ENCODE measurements around the gene SYNE1. TPM values are rescaled to one million over a fixed set of nuclear protein-coding genes. Genes with fewer than 3 reads are reported as not detected.

SYNE1 gene
- total RNA-seq, 1 donor from 2014 or later, result 81.3 TPM

DNA sequence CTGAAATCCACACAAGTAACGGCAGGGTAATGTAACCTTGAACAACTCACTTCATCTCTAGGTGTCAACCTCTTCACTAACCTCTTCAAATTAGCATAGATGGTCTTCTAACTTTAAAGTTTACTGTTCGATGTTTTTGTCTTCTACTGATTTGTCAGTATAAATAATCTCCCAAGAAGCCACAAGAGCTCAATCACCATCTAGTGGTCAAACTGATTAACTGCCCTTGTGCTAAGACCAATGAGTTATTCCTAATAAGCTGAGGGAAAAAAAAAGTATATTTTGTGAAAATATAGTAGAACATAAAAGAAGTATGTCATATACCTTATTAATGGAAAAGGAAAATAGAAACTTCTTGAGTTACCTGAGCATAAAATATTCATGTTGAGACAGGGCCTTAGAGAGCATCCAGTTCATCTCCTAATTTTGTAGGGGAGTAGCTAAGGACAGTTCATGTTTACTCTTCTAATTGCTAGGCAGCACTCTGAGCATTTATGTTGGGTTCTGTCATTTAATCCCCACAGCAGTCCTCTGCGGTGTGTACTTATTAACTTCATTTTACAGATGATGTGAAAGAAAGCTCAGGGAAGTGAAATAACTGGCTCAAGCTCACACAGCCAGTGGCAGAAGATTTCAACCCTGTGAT lies 512.6 kb downstream of the SYNE1 start:
- DNase-seq, result peak; percentile 85

DNA sequence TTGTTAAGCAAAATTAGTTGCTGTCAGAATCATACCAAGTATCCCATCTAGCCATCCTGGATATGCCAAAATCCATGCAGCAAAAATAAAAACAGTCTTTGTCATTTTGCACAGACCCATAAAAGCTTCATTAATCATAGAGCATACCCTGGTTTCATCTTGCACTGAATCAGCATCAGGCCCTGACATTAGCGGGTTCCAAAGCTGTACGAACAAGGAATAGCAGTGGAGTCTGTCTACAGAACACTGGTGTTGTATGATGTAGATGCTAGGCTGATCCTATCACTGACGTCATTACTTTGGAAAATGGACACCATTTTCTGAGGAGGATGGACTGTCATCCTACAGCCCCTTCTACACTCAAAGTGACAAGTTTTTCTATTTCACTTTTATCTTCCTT lies 514.1 kb downstream of the SYNE1 start:
- DNase-seq, result no peak

DNA sequence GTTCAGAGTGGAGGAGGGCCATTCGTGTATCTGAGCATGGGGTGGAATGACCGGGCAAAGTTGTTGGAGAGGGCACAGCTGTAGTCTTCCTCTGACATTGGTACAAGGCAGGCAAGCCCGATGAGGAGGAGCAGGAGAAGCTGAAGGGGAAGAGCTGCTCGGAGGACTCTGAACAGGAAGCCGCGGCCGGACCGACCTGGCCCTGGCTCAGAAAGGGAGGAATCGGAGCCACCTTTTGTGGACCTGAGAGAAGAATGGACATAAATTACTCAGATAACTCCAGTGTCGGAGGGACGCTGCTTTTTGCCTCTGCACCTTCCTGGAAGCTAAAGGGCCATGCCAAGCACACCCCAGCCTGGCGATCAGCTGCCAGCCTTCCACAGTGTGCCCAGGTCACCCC lies 514.7 kb downstream of the SYNE1 start:
- DNase-seq, result no peak

DNA sequence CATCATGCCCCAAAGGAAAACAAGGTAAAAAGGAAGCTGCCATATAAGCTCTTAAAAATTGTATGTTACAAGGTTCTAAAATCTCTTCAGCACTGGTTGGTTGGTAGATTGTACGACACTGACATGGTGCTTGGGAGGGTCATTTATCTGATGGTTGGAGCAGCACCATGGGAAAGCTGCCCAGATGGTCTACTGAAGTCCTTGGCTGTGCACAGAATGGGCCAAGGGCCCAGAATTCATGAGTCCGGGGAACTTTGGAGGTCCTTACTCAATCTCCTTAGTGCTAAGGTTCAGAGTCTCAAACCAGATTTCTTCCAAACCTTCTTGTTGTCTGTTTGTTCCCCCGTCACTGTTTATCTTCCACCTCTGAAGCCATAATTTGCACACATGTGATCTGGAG lies 515.3 kb downstream of the SYNE1 start:
- no peak for DNase-seq

DNA sequence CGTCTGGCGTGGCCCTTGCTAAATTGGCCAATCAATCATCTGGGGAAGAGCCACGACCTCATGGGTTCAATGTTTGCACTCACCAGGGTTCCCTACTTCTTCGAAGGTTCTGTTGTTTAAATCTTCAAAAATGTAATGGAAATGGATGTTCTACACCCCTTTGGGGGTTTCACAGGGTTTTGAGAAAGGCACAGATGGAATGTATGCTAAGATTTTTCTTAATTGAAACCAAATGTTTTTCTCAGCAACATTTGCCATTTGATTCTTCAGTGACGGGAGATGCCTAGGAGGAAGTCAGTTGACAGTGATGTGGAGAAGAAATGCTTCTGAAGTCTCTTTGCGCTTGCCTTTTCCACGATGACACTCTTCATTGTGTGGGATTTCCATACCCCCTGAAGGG lies 517.3 kb downstream of the SYNE1 start:
- no peak for DNase-seq

DNA sequence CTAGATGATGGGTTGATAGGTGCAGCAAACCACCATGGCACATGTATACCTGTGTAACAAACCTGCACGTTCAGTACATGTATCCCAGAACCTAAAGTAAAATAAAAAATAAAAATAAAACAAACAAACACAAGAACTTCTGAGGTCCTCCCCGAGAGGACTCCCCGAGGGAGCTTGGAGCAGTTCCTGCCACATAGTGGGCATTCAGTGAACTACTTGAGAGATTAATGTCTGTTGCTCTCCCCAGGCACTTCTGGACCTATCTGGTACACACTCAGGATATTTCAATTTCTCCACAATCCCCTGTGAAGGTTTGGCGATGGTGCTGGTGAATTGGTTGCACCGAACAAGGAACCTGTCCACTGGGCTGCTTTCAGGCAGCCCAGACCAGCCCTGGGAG lies 518.5 kb downstream of the SYNE1 start:
- DNase-seq, result no peak

DNA sequence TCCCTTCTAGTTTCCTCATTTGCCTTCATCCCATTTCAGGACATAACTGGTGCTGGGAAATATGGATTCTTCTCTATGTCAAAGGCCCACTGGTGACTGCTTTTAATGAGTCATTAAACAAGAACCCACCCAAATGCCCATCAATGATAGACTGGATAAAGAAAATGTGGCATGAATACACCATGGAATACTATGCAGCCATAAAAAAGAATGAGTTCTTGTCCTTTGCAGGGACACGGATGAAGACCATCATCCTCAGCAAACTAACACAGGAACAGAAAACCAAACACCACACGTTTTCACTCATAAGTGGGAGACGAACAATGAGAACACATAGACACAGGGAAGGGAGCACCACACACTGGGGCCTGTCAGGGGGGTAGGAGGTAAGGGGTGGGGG lies 518.9 kb downstream of the SYNE1 start:
- no peak for DNase-seq

DNA sequence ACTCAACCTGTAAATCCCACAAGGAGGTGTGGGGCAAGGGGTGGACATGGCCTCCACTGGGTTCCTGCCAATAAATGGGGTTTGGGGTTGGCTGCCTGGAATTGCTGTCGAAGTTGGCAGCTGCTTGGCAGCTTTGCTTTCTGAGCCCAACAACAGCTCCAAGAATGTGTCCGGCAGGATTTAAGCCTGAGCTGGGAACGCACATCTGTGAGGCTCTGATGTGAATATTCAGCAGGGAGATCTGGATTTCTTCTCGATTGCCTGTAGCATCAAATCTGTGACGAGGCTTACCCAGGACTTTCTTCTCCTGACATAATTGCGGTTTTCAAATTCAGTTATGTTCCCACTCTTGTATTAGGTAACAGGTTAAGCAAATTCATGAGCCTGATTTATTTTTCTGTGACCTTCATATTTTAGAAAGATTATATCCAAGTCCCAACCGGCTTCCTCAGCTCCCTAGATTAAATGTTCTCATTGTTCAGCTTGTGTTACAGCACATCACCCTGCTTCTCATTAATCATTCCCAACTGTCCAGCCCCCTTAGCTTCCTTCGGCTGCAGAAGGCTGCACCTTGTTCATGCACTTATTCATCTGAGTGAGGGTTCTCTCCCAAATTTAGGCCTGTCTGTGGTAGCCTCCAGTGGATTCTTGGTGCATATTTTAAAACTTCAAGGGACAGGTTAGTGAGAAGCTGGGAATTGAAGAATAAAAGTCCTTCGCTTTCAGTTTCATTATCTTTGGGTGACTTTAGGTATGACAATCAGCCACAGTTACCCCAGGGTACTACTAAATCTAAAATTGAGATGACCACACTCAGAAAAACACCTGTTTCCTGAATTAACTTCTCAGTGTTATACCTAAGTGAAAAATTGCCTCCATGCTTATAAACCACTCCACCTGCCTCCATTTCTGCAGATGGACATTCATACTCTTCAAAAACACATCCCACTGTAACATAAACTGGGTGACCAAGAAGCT lies 519.7 kb downstream of the SYNE1 start:
- DNase-seq, result no peak

DNA sequence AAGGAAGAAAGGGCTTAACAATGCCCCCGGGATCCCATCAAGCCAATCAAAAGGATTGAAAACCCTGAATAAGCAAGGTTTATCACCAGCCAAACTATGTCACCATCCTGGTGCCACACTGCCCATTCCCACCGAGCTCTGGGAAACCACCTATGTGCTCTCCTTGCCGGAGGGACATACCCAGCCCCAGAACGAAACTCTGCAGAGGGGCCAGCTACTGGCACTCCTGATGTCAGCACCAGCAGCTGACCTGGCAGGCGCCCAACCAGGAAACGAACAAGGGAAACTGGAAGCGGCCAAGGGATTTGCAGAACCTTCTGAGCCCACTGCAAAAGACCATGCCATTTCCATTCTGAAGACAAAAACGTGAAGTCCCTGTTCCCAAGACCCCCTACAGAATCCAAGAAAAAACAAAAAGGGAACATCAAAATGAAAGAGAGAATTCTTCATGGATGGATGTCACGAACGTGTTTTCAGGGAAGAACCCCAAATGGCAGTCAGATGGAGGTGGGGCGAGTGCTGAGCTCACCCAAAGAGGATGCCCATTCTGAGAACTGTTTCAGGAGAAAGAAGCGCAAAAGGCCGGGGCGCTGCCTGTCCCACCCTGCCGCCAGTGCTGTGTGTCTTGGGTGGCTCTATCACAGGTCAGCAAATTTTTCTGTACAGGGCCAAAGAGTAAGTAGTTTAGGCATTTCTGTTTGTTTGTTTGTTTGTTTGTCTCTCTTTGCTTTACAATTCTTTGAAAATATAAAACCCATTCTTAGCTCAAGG lies 524.5 kb downstream of the SYNE1 start:
- peak; percentile 78 for DNase-seq

DNA sequence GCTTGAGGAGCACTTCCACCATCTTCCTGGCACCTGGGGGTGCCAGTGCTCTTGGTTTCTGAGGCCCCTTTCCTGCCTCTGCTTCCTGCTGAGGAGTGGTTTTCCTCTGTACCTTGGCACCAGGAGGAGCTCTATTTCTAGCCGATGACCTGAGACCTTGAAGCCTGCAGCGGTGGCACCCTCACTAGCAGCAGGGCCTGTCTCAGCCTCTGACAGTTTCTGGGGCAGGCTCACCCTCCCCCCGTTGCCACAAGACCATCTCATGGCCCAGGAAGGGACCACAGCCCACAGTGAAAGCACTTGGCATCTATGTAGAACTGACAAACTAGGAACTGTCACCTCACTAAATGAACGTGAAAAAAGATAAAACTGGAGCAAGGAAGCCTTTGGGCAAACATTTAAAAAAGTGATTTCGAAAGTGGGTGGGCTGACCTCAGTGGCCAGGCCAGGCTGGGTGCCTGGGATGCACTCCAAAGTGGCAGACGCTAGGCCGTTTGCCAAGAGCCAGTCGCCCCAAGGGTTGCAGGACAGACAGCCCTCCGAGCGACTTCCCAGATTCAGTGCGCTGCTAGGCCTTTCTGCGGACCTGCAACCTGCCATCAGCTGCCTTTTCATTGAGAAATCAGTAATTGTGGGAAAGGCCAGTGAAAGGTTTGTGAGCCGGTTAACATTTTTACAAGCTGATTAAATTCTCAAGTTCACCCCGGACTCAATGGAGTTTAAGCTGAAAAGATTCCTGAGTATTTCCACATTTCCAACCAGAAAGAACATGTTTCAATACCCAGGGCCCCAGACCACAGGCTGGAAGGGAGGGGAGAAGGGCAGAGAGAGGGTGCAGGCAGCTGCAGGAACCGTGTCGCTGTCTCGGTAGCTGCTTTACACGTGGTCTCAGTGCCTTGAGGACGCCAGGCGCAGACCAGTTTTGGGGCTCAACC lies 526.0 kb downstream of the SYNE1 start:
- DNase-seq, result no peak

DNA sequence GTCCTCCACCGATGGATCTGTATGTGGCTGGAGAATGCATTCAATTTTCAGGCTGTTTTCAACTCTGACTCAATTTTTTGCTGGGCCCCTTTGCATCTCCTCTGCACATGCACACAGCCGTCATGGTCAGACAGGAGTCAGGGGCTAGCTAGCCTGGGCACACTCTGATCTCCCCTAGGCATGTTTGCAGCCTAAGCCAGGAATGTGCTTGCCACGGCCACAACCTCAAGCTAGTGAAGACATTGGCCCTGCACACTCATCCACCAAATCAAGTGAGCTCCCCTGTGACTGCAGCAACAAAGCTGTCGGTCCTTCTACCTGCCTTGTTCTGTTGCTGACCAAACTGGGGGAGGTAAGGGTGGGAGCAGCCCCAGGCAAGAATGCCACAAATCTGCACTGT lies 529.2 kb downstream of the SYNE1 start:
- DNase-seq, result no peak

DNA sequence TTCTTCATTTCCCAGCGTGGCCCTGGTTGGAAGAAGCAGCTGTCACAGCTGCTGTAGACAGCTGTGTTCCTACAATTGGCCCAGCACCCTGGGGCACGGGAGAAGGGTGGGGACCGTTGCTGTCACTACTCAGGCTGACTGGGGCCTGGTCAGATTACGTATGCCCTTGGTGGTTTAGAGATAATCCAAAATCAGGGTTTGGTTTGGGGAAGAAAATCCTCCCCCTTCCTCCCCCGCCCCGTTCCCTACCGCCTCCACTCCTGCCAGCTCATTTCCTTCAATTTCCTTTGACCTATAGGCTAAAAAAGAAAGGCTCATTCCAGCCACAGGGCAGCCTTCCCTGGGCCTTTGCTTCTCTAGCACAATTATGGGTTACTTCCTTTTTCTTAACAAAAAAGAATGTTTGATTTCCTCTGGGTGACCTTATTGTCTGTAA lies 537.0 kb downstream of the SYNE1 start:
- DNase-seq, result peak; percentile 60

DNA sequence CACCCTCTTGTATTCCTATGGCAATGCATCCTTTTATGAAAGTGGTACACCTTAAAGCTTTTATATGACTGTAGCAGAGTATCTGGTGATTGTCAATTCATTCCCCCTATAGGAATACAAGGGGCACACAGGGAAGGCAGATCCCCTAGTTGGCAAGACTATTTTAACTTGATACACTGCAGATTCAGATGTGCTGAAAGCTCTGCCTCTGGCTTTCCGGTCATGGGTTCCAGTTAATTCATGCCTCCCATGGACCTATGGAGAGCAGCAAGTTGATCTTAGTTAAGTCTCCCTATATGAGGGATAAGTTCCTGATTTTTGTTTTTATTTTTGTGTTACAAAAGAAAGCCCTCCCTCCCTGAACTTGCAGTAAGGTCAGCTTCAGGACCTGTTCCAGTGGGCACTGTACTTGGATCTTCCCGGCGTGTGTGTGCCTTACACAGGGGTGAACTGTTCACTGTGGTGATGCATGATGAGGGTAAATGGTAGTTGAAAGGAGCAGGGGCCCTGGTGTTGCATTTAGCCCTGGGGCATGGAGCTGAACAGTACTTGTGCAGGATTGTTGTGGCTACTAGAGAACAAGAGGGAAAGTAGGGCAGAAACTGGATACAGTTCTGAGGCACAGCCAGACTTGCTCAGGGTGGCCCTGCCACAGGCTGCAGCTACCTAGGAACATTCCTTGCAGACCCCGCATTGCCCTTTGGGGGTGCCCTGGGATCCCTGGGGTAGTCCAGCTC lies 537.5 kb downstream of the SYNE1 start:
- no peak for DNase-seq

DNA sequence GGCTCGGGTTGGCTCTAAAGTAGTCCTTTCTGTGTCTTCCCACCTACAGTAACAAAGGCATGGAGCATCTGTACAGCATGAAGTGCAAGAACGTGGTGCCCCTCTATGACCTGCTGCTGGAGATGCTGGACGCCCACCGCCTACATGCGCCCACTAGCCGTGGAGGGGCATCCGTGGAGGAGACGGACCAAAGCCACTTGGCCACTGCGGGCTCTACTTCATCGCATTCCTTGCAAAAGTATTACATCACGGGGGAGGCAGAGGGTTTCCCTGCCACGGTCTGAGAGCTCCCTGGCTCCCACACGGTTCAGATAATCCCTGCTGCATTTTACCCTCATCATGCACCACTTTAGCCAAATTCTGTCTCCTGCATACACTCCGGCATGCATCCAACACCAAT lies 538.5 kb downstream of the SYNE1 start:
- DNase-seq, result no peak

DNA sequence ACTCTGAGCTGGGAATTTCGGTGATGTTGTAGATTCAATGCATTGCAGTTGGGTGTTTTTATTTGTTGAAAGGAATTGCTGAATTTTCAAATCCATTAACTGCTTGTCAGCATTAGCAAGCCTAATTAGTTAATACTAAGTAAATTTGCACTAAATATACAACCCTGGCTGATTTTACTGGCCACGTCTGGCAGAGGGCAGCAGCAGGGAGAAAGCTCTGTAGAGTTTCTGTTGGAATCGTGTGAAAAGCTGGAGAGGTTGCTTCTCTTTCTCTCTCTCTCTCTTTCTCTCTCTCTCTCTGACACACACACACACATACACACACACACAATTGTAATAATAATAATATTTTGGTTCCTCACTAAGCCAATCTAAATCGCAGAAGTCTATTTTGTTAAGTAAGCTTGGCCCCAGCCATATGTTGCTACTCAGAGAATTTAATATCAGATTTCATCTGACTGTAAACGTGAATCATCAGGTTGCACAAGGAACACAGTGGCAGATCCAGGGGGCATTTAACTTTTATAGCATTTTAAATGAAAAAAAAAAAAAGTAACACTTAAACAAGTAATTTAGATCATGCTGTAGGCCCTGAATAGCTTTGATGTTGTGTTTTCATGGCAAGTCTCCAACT lies 540.2 kb downstream of the SYNE1 start:
- peak; percentile 12 for DNase-seq

DNA sequence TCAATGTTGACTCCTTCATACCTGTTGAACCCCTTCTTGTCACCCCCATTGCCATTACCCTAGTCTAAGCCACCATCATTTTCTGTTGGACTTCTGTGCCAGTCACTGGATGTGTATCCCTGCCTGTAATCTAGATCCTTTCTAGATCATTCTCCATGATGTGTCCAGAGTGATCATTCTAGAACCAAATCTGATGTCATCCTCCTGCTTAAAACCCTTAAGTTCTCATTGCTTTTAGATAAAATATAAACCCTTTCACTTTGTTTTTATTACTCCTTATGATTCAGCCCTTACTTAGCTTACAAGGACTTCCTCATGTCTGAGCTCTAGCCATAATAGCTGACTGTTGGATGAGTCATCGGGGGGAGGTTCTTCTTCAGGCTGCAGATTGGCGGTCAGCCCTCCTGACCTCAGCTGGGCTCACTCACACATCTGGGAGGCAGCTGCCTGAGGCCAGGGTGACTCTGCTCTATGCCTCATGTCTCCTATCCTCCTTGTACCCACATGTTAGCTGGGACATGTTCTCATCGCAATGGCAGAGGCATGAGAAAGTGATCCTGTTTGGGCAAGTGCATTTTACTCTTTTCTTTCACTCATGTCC lies 542.1 kb downstream of the SYNE1 start:
- DNase-seq, result peak; percentile 97

DNA sequence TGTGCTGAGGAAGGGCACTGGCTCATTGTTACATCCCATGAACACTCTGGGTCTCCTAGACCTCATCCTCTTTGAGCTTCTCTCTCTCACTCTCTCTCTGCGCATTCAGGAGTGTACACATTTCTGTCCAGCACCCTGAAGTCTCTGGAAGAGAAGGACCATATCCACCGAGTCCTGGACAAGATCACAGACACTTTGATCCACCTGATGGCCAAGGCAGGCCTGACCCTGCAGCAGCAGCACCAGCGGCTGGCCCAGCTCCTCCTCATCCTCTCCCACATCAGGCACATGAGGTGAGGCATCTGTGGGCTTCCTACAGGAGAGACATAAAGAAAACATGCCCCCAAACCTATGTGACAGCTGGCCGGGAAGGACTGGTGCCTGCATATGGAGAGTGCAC lies 542.9 kb downstream of the SYNE1 start:
- no peak for DNase-seq

DNA sequence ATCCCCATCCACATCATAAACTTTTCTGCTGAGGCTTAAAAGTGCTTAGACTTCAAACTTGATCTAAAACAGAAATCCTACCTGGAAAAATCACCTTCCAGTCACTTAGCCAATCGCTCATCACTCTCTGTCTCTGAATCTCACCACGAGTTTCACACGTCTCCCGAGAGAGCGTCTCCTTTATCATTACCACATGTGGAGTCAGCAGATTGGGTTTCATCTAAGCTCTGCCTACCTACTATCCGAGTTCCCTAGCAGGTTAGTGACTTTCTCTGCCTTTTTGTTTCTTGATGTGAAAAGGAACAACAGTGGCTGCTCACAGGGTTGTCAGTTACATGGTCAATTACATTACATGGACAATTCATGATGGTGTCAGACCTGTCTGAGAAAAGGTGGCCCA lies 543.5 kb downstream of the SYNE1 start:
- no peak for DNase-seq

DNA sequence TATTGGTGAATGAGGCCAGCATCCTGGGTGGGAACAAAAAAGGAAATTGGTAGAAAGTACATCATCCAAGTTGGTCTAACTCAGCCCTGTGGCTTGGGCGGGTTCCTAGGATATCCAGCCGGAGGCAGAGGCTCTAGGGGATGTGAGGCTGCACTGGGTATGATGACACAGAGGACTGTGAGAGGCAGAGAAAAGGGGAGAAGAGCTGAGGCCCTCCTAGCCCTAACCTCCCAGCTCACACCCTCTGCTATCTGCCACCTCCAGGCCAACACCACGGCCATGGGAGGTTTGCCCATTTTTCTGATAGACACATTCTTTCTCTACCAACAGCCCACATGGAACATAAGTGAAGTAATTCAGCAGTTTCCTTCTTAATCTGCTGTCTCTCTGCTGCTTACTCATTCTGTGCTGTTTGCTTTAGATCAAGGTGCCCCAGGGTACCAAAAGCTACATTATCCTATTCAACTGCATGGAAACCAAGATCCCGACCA lies 545.3 kb downstream of the SYNE1 start:
- no peak for DNase-seq

DNA sequence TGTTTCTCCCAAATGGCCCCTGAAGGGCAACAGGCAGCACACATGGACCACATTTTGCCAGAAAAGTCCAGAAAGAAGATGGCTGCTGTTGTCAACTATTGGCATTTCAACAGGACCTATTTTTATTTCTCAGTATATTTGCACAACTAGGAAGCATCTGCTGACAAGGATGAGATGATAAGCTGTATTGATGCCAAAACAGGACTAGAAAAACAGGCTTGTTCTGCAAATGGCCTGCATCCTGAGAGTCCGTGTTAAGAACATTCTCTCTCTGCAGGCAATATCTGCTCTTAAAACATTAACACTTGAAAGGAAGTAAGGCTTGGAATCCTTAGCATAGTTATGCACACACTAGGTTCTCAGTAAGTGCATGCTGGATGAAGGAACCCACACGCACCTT lies 546.0 kb downstream of the SYNE1 start:
- DNase-seq, result peak; percentile 61
